HG03060 (cell line): ENCODE results near the gene ITPRIP.

ENCODE experiments used
- ATAC-seq: cut with Tn5 transposase; IDR thresholded peaks from one replicate; pipeline ENCODE4 v1.9.1; 2021; ENCODE audit warnings: low read depth, moderate number of reproducible peaks; ENCODE audit not compliant: unreplicated experiment

ITPRIP gene

GRCh38 chr10:104311184-104311720 lies 27.0 kb downstream of the ITPRIP start:
- ATAC-seq = no peak

GRCh38 chr10:104309980-104310978 lies 28.0 kb downstream of the ITPRIP start:
- ATAC-seq = no peak

GRCh38 chr10:104308439-104308903 lies 29.8 kb downstream of the ITPRIP start:
- peak; percentile 78 for ATAC-seq

- no peak for ATAC-seq
Observed at GRCh38 chr10:104307576-104308438, 30.5 kb downstream of the ITPRIP start.

GRCh38 chr10:104306897-104307296 lies 31.4 kb downstream of the ITPRIP start:
- no peak for ATAC-seq

- no peak for ATAC-seq
Observed at GRCh38 chr10:104304927-104305326, 33.3 kb downstream of the ITPRIP start.

- no peak for ATAC-seq
Observed at GRCh38 chr10:104304356-104304745, 33.9 kb downstream of the ITPRIP start.

- no peak for ATAC-seq
Observed at GRCh38 chr10:104303594-104304355, 34.5 kb downstream of the ITPRIP start.

- no peak for ATAC-seq
Observed at GRCh38 chr10:104301907-104302690, 36.2 kb downstream of the ITPRIP start.

- no peak for ATAC-seq
Observed at GRCh38 chr10:104300736-104301292, 37.5 kb downstream of the ITPRIP start.

GRCh38 chr10:104300002-104300735 lies 38.1 kb downstream of the ITPRIP start:
- no peak for ATAC-seq

- ATAC-seq = no peak
Observed at GRCh38 chr10:104299031-104299904, 39.0 kb downstream of the ITPRIP start.

- no peak for ATAC-seq
Observed at GRCh38 chr10:104297697-104298660, 40.3 kb downstream of the ITPRIP start.

GRCh38 chr10:104296687-104297436 lies 41.4 kb downstream of the ITPRIP start:
- no peak for ATAC-seq

GRCh38 chr10:104293781-104294321 lies 44.4 kb downstream of the ITPRIP start:
- ATAC-seq = no peak
